HG03558 (cell line): ENCODE measurements around the gene PCDHB9.
"Not testable (repeated sequence)": the region's sequence is repeated elsewhere in the genome, so short reads cannot be mapped to it uniquely, and the experiment has no call there.

Experiments
- ATAC-seq: cut with Tn5 transposase; IDR thresholded peaks from one replicate; pipeline ENCODE4 v1.9.1; 2021; ENCODE audit warnings: moderate number of reproducible peaks; ENCODE audit not compliant: unreplicated experiment; ENCODE audit errors: extremely low read depth

Gene PCDHB9

GRCh38 chr5:141186897-141187512 lies at the start of gene PCDHB9:
PCDHB9 (plus strand) TSS chr5:141187161; CDS start chr5:141187319, 158 bp downstream.
- ATAC-seq = no peak

GRCh38 chr5:141137346-141137745 lies 49.6 kb upstream of the PCDHB9 start:
- ATAC-seq = not testable (repeated sequence)

DNA sequence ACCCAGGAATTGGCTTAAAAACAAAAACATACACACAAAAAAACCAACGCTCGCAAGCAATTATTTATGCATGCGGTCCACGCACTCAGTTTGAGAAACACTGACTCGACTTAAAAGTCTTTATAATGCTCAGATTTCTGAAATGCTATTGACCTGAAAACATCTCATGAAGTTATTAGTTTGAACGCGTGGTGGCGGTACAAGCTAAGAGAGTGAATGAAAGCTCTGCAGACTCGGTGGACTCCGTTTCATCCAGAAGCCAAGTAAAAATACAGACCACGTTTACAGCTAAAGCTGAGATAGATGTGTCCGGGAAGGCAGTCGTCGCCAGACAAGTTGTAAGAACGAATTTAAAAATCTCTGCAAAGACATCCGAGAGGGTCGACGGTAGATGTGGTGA lies 37.1 kb upstream of the PCDHB9 start, which contains the start of gene PCDHB6:
TSS of gene PCDHB6 (plus strand) at position 246 of the 400 bp plus-strand sequence. CDS start 201 bp downstream, outside the sequence.
- ATAC-seq = no peak

GRCh38 chr5:141150224-141150992 lies 36.6 kb upstream of the PCDHB9 start:
- no peak for ATAC-seq

GRCh38 chr5:141150993-141151325 lies 36.0 kb upstream of the PCDHB9 start:
- ATAC-seq = no peak

GRCh38 chr5:141151632-141152031 lies 35.3 kb upstream of the PCDHB9 start:
- ATAC-seq = not testable (repeated sequence)

GRCh38 chr5:141152096-141152495 lies 34.9 kb upstream of the PCDHB9 start:
- not testable (repeated sequence) for ATAC-seq

GRCh38 chr5:141155540-141156374 lies 31.2 kb upstream of the PCDHB9 start:
- no peak for ATAC-seq

GRCh38 chr5:141157356-141157755 lies 29.6 kb upstream of the PCDHB9 start:
- ATAC-seq = not testable (repeated sequence)

- not testable (repeated sequence) for ATAC-seq
Observed at GRCh38 chr5:141157901-141158300, 29.1 kb upstream of the PCDHB9 start.

- ATAC-seq = no peak
Observed at GRCh38 chr5:141172381-141173204, 14.4 kb upstream of the PCDHB9 start, which contains the start of gene PCDHB7. PCDHB7 (plus strand) TSS chr5:141172644; CDS start chr5:141172836, 192 bp downstream.

DNA sequence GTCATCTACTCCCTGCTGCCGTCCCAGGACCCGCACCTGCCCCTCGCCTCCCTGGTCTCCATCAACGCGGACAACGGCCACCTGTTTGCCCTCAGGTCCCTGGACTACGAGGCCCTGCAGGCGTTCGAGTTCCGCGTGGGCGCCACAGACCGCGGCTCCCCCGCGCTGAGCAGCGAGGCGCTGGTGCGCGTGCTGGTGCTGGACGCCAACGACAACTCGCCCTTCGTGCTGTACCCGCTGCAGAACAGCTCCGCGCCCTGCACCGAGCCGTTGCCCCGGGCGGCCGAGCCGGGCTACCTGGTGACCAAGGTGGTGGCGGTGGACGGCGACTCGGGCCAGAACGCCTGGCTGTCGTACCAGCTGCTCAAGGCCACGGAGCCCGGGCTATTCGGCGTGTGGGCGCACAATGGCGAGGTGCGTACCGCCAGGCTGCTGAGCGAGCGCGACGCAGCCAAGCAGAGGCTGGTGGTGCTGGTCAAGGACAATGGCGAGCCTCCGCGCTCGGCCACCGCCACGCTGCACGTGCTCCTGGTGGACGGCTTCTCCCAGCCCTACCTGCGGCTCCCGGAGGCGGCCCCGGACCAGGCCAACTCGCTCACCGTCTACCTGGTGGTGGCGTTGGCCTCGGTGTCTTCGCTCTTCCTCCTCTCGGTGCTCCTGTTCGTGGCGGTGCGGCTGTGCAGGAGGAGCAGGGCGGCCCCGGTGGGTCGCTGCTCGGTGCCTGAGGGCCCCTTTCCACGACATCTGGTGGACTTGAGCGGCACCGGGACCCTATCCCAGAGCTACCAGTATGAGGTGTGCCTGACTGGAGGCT lies 12.5 kb upstream of the PCDHB9 start:
- ATAC-seq = not testable (repeated sequence)

- ATAC-seq = no peak
Observed at GRCh38 chr5:141175933-141176332, 11.0 kb upstream of the PCDHB9 start.

GRCh38 chr5:141177577-141178191 lies 9.3 kb upstream of the PCDHB9 start, which contains the start of gene PCDHB8:
PCDHB8 (plus strand) TSS chr5:141177790; CDS start chr5:141178035, 245 bp downstream.
- not testable (repeated sequence) for ATAC-seq

DNA sequence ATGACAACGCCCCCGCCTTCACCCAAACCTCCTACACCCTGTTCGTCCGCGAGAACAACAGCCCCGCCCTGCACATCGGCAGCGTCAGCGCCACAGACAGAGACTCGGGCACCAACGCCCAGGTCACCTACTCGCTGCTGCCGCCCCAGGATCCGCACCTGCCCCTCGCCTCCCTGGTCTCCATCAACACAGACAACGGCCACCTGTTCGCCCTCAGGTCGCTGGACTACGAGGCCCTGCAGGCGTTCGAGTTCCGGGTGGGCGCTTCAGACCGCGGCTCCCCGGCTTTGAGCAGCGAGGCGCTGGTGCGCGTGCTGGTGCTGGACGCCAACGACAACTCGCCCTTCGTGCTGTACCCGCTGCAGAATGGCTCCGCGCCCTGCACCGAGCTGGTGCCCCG lies 7.6 kb upstream of the PCDHB9 start:
- ATAC-seq = not testable (repeated sequence)

GRCh38 chr5:141179876-141180275 lies 7.1 kb upstream of the PCDHB9 start:
- not testable (repeated sequence) for ATAC-seq

GRCh38 chr5:141180313-141180712 lies 6.6 kb upstream of the PCDHB9 start:
- no peak for ATAC-seq

GRCh38 chr5:141182248-141182647 lies 4.7 kb upstream of the PCDHB9 start, which contains the start of gene PCDHB16:
PCDHB16 (plus strand) TSS chr5:141182387; CDS start chr5:141182560, 173 bp downstream.
- ATAC-seq = no peak
